GM12865 (cell line): ENCODE results near the gene NRP1.

Experiments
- DNase-seq: peaks from one replicate; pipeline ENCODE4 v3.0.0; 2010; ENCODE audit warnings: low read depth
- H3K4me3 ChIP-seq: 2 replicates; pipeline ENCODE4 v1.5.1; 2011; ENCODE audit warnings: mild to moderate bottlenecking, low read depth, low read length, control low read depth
- TF ChIP-seq, protein P1 (sequence below): IDR thresholded peaks from 2 replicates; pipeline ENCODE4 v1.5.1; 2011; ENCODE audit warnings: low read length, control low read depth, low read depth, inconsistent platforms; ENCODE audit not compliant: insufficient read depth; ENCODE audit errors: missing control alignments

Gene NRP1

GRCh38 chr10:33242931-33243330 is 91.5 kb downstream of the NRP1 start:
- DNase-seq = no peak
- H3K4me3 ChIP-seq = no peak overlapping the region
- TF ChIP-seq, protein P1, sequence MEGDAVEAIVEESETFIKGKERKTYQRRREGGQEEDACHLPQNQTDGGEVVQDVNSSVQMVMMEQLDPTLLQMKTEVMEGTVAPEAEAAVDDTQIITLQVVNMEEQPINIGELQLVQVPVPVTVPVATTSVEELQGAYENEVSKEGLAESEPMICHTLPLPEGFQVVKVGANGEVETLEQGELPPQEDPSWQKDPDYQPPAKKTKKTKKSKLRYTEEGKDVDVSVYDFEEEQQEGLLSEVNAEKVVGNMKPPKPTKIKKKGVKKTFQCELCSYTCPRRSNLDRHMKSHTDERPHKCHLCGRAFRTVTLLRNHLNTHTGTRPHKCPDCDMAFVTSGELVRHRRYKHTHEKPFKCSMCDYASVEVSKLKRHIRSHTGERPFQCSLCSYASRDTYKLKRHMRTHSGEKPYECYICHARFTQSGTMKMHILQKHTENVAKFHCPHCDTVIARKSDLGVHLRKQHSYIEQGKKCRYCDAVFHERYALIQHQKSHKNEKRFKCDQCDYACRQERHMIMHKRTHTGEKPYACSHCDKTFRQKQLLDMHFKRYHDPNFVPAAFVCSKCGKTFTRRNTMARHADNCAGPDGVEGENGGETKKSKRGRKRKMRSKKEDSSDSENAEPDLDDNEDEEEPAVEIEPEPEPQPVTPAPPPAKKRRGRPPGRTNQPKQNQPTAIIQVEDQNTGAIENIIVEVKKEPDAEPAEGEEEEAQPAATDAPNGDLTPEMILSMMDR = no peak

GRCh38 chr10:33241351-33241750 is 93.1 kb downstream of the NRP1 start:
- no peak overlapping the region for H3K4me3 ChIP-seq
- TF ChIP-seq, protein P1 = no peak
- DNase-seq = no peak

GRCh38 chr10:33240931-33241330 is 93.5 kb downstream of the NRP1 start:
- no peak for DNase-seq
- TF ChIP-seq, protein P1 = no peak

DNA sequence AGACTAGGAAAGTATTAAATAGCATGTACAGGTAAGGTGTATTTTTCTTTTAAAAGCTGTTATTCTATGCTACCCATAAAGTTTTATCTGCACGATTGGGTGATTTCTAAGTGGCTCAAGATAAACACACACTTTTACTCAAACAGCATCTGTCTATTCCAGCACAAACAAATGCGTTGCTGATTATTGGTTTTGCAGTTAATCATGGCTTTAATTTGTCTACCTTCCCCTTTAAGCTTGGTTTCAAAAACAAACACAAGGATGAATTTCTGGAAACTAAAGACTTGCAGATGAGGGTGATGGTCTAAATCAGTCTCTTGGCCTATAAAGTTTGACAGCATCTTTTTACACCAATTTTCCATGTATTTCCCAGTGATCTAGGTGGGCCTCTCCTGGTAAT is 94.2 kb downstream of the NRP1 start:
- no peak for DNase-seq
- no peak overlapping the region for H3K4me3 ChIP-seq
- TF ChIP-seq, protein P1 = no peak

More at GRCh38 chr10:33240931-33241330, 93.5 kb downstream of the NRP1 start:
- no peak overlapping the region for H3K4me3 ChIP-seq

DNA sequence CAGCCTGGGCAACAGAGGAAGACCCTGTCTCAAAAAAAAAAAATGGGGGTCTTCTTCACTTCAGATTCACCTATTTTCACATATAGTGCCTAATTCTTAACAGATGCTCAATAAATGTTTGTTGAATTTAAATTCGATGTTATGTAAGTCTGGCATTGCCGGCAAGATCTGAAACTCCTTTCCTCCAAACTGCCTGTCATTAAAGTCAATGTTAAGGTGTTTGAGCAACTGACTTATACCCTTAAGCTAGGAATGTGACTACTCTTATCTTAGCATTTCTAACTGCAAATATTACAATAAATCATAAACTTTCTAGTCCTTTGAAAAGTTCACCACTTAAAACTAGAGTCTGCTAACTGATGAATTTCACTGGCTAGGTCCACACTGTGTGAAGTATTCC is 95.2 kb downstream of the NRP1 start:
- TF ChIP-seq, protein P1 = no peak
- DNase-seq = no peak

DNA sequence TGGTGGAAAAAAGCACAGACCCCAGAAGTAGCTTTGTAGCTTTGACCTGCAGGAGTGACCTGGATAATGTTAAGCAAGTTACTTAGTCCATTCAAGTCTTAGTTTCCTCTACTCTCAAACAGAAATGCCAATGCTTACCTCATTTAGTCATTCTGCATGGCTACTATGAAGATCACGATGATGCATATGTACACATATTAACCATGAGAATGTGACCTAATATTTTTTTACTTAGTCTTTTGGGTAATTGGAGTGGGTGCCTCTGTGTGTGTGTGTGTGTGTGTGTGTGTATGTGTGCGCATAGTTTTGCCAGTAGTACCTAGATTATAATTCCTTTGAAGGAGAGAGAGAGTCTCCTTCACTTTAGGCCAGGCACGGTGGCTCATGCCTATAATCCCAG is 95.8 kb downstream of the NRP1 start:
- TF ChIP-seq, protein P1 = no peak
- no peak for DNase-seq

More for the DNA sequence above, 95.2 kb downstream of the NRP1 start:
- H3K4me3 ChIP-seq = no peak overlapping the region

More for the DNA sequence above, 95.8 kb downstream of the NRP1 start:
- no peak overlapping the region for H3K4me3 ChIP-seq
